Ovary (tissue), 3 donors: ENCODE measurements around the gene ARVCF.

Experiments used
- EP300 ChIP-seq: sonication (generic); formaldehyde crosslinking; IDR thresholded peaks from one replicate; pipeline ENCODE4 v1.6.1; 2017; ENCODE audit warnings: antibody characterized with exemption
- TF ChIP-seq, protein P1 (sequence below), 3 donors: fragments of 450-650 bp in 2 of 3; fragments of 200-600 bp in 1 of 3; IDR thresholded peaks; one replicate each; pipeline versions ENCODE4 v1.5.1 to v1.8.0; 2016 to 2022; ENCODE audit warnings: antibody characterized with exemption in 3 of 3, mild to moderate bottlenecking in 1 of 3
- donor health status: DM: no; HTN: no; CAD: no.

DNA sequence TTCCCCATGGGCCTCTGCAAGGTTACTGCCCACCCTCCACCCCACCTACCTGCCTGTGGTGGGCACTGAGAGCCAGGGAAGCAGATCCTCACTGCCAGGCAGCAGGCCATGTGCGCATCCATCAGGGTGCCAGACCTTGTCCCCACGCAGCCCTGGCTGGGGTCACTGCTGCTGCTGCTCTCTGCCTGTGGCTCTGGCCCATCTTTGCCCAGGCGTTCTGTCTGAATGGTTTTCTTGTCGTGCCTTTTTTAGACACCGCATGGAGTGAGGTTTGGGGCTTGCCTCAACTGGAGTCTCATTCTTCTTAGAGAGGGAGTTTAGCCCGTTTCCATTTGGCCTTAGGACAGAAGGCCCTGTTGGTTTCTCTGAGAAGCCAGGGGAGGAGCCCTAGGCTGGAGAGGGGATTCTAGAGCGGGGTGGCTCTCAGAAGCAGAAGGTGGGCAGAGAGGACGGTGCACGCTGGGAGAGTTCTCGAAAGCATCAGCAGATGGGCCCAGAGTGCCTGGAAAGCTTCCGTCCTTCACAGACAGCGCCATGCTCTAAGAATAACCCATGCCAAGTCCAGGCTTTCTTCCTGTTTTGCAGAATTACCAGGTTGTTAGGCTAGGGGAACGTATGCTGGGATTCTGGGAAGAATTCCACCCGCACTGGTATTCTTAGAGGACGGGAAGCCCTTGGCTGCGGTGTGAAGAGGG, 12.4 kb upstream of the ARVCF start:
- TF ChIP-seq, protein P1, sequence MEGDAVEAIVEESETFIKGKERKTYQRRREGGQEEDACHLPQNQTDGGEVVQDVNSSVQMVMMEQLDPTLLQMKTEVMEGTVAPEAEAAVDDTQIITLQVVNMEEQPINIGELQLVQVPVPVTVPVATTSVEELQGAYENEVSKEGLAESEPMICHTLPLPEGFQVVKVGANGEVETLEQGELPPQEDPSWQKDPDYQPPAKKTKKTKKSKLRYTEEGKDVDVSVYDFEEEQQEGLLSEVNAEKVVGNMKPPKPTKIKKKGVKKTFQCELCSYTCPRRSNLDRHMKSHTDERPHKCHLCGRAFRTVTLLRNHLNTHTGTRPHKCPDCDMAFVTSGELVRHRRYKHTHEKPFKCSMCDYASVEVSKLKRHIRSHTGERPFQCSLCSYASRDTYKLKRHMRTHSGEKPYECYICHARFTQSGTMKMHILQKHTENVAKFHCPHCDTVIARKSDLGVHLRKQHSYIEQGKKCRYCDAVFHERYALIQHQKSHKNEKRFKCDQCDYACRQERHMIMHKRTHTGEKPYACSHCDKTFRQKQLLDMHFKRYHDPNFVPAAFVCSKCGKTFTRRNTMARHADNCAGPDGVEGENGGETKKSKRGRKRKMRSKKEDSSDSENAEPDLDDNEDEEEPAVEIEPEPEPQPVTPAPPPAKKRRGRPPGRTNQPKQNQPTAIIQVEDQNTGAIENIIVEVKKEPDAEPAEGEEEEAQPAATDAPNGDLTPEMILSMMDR (IDR thresholded peaks at IDR 0.05) = no peak
- TF ChIP-seq EP300 = no peak
